GM12864 (cell line): Measurements from ENCODE around the gene TRAF2.

Source experiments
- DNase-seq: peaks from one replicate; pipeline ENCODE4 v3.0.0-alpha.2; 2011; ENCODE audit warnings: low read depth
- H3K4me3 ChIP-seq: 2 replicates; pipeline ENCODE4 v1.5.1; 2011; ENCODE audit warnings: mild to moderate bottlenecking, low read depth, low read length, control low read depth
- CTCF ChIP-seq: IDR thresholded peaks from 2 replicates; pipeline ENCODE4 v1.5.1; 2011; ENCODE audit warnings: low read depth, mild to moderate bottlenecking, moderate library complexity, low read length, control low read depth, inconsistent platforms; ENCODE audit errors: missing control alignments

The TRAF2 gene

GRCh38 chr9:136845465-136846260 is 40.7 kb upstream of the TRAF2 start:
- TF ChIP-seq CTCF = no peak
- DNase-seq = no peak
- H3K4me3 ChIP-seq = no peak overlapping the region

- TF ChIP-seq CTCF = no peak
- H3K4me3 ChIP-seq = no peak overlapping the region
- DNase-seq = no peak
These were observed 39.8 kb upstream of the TRAF2 start for GRCh38 chr9:136846376-136847087.

- TF ChIP-seq CTCF = no peak
- H3K4me3 ChIP-seq = peak overlapping the region; percentile 67
- DNase-seq = no peak
These were observed 39.1 kb upstream of the TRAF2 start for GRCh38 chr9:136847088-136847825.

- peak; percentile 29 for DNase-seq
- no peak for TF ChIP-seq CTCF
- H3K4me3 ChIP-seq = peak overlapping the region; percentile 67
These were observed 38.4 kb upstream of the TRAF2 start for GRCh38 chr9:136847826-136848392.

GRCh38 chr9:136848393-136849037 is 37.8 kb upstream of the TRAF2 start:
- H3K4me3 ChIP-seq = peak overlapping the region; percentile 67
- DNase-seq = no peak
- no peak for TF ChIP-seq CTCF
